ENCODE measurements around the gene VEPH1.
"Not testable (repeated sequence)": the region's sequence is repeated elsewhere in the genome, so short reads cannot be mapped to it uniquely, and the experiment has no call there.

Gene VEPH1

DNA sequence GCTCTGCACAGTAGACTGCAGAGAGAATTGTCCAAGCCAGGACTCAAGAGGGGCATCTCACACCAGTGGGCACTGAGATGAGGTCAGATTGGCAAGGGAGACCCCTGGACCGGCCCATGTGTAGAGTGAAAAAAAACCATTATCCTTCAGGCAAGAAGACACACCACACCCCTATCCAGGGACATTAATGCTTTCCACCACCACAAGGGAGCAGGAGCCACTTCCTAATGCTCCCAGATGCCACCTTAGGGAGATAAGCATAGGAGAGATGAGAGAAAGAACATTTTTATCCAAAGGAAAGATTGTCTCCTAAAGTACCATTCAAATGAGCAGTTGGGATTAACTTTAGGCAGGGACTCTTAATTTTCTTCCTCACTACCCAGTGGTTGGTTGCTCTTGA is 176.2 kb downstream of the VEPH1 start:
- H3K27me3 ChIP-seq (ENCODE audit: insufficient read depth, poor library complexity, severe bottlenecking) = no peaks in the 10 kb centered on the region
- H3K36me3 ChIP-seq (ENCODE audit: low read depth) = no peaks in the 10 kb centered on the region
- TF ChIP-seq, protein P1, sequence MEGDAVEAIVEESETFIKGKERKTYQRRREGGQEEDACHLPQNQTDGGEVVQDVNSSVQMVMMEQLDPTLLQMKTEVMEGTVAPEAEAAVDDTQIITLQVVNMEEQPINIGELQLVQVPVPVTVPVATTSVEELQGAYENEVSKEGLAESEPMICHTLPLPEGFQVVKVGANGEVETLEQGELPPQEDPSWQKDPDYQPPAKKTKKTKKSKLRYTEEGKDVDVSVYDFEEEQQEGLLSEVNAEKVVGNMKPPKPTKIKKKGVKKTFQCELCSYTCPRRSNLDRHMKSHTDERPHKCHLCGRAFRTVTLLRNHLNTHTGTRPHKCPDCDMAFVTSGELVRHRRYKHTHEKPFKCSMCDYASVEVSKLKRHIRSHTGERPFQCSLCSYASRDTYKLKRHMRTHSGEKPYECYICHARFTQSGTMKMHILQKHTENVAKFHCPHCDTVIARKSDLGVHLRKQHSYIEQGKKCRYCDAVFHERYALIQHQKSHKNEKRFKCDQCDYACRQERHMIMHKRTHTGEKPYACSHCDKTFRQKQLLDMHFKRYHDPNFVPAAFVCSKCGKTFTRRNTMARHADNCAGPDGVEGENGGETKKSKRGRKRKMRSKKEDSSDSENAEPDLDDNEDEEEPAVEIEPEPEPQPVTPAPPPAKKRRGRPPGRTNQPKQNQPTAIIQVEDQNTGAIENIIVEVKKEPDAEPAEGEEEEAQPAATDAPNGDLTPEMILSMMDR (IDR thresholded peaks at IDR 0.05; ENCODE audit: poor library complexity, severe bottlenecking) = no peak
- no peak overlapping the region for H3K4me3 ChIP-seq (ENCODE audit: severe bottlenecking)
- H3K9me3 ChIP-seq (ENCODE audit: severe bottlenecking) = no peaks in the 10 kb centered on the region
- ATAC-seq (ENCODE audit: low read depth) (no peak), DNase-seq (ENCODE audit: low spot score) (no peak)
- no peaks in the 10 kb centered on the region for H3K4me1 ChIP-seq (ENCODE audit: insufficient read depth, poor library complexity, severe bottlenecking)
- H3K27ac ChIP-seq (ENCODE audit: poor library complexity, severe bottlenecking) = no peak overlapping the region

GRCh38 chr3:157324869-157325268 is 178.3 kb downstream of the VEPH1 start:
- not testable (repeated sequence) for H3K9me3 ChIP-seq (ENCODE audit: severe bottlenecking); H3K27me3 ChIP-seq (ENCODE audit: insufficient read depth, poor library complexity, severe bottlenecking); H3K4me1 ChIP-seq (ENCODE audit: insufficient read depth, poor library complexity, severe bottlenecking); DNase-seq (ENCODE audit: low spot score); ATAC-seq (ENCODE audit: low read depth); H3K27ac ChIP-seq (ENCODE audit: poor library complexity, severe bottlenecking); H3K4me3 ChIP-seq (ENCODE audit: severe bottlenecking); H3K36me3 ChIP-seq (ENCODE audit: low read depth)

- DNase-seq (ENCODE audit: low spot score) = no peak
- Histone ChIP-seq H3K4me1 (ENCODE audit: insufficient read depth, poor library complexity, severe bottlenecking) (no peaks in the 10 kb centered on the region), H3K27ac (ENCODE audit: poor library complexity, severe bottlenecking) (no peak overlapping the region), H3K4me3 (ENCODE audit: severe bottlenecking) (no peak overlapping the region), H3K36me3 (ENCODE audit: low read depth) (no peaks in the 10 kb centered on the region), H3K27me3 (ENCODE audit: insufficient read depth, poor library complexity, severe bottlenecking) (no peaks in the 10 kb centered on the region), H3K9me3 (ENCODE audit: severe bottlenecking) (no peaks in the 10 kb centered on the region)
- TF ChIP-seq, protein P1 (IDR thresholded peaks at IDR 0.05; ENCODE audit: poor library complexity, severe bottlenecking) = no peak
- ATAC-seq (ENCODE audit: low read depth) = no peak
Observed at GRCh38 chr3:157323360-157323759, 179.9 kb downstream of the VEPH1 start.

GRCh38 chr3:157319672-157320071 is 183.5 kb downstream of the VEPH1 start:
- Histone ChIP-seq H3K27ac (ENCODE audit: poor library complexity, severe bottlenecking) (no peak overlapping the region), H3K36me3 (ENCODE audit: low read depth) (no peaks in the 10 kb centered on the region), H3K9me3 (ENCODE audit: severe bottlenecking) (no peaks in the 10 kb centered on the region), H3K4me3 (ENCODE audit: severe bottlenecking) (no peak overlapping the region), H3K27me3 (ENCODE audit: insufficient read depth, poor library complexity, severe bottlenecking) (no peaks in the 10 kb centered on the region), H3K4me1 (ENCODE audit: insufficient read depth, poor library complexity, severe bottlenecking) (no peaks in the 10 kb centered on the region)
- TF ChIP-seq, protein P1 (IDR thresholded peaks at IDR 0.05; ENCODE audit: poor library complexity, severe bottlenecking) = no peak
- no peak for DNase-seq (ENCODE audit: low spot score)
- no peak for ATAC-seq (ENCODE audit: low read depth)

DNA sequence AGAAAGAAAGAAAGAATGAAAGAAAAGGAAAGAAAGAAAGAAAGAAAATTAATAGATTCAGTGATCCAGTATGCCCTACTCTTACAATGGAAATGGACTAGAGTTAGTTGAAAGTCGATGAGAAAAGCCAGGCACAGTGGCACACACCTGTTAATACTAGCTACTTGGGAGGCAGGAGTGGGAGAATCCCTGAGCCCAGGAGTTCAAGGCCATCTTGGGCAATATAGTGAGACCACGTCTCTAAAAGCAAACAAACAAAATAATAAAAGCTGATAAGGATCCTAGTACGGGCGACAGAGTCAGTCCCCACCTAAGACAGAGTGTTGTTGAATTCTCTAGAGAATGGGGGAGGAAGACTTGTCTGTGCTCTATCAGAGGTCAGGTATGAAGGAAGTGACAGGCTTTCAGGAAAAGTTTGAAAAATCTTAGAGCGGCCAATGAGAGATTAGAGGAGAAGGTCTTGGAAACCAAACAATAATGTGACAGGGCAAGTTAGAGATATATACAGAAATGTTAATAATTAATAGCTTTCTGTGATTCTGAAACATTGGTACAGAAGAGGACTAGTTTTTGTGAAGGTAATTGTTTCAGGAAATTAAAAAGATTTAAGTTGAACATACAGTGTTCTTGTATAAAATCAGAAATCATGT is 184.5 kb downstream of the VEPH1 start:
- no peak overlapping the region for H3K27ac ChIP-seq (ENCODE audit: poor library complexity, severe bottlenecking)
- no peak overlapping the region for H3K4me3 ChIP-seq (ENCODE audit: severe bottlenecking)
- DNase-seq (ENCODE audit: low spot score) = no peak
- TF ChIP-seq, protein P1 (IDR thresholded peaks at IDR 0.05; ENCODE audit: poor library complexity, severe bottlenecking) = no peak
- no peaks in the 10 kb centered on the region for H3K9me3 ChIP-seq (ENCODE audit: severe bottlenecking)
- H3K27me3 ChIP-seq (ENCODE audit: insufficient read depth, poor library complexity, severe bottlenecking) = no peaks in the 10 kb centered on the region
- ATAC-seq (ENCODE audit: low read depth) = no peak
- H3K4me1 ChIP-seq (ENCODE audit: insufficient read depth, poor library complexity, severe bottlenecking) = no peaks in the 10 kb centered on the region
- H3K36me3 ChIP-seq (ENCODE audit: low read depth) = no peaks in the 10 kb centered on the region

All from RWPE2 (cell line).